Measurements from ENCODE around the gene NDE1. TPM values are rescaled to one million over a fixed set of nuclear protein-coding genes. Genes with fewer than 3 reads are reported as not detected.

NDE1 gene
- polyA plus RNA-seq, 1 of the 3 experiments (the other 2 are of a cell fraction): 27.9 TPM

- H4K20me1 ChIP-seq (ENCODE audit: insufficient read depth): no peaks in the 10 kb centered on the region
- H3K4me3 ChIP-seq (ENCODE audit: low read depth in 2 of 2, low read length in 1 of 2): no peak overlapping the region
- no peaks in the 10 kb centered on the region for H3K9me3 ChIP-seq
- POLR2A ChIA-PET: no interaction called here
- no peak overlapping the region for H3K27ac ChIP-seq (ENCODE audit: low read depth in 2 of 2, low read length in 1 of 2)
- no peak for DNase-seq
- CTCF ChIA-PET: no interaction called here
- TF ChIP-seq NFIC (IDR thresholded peaks at IDR 0.05; ENCODE audit: borderline replicate concordance) (no peak), SIN3A (IDR thresholded peaks at IDR 0.05; ENCODE audit: borderline replicate concordance, low read depth, low read length) (no peak), RXRA (IDR thresholded peaks at IDR 0.05; ENCODE audit: borderline replicate concordance, low read depth) (no peak), YY1 (IDR thresholded peaks at IDR 0.05; ENCODE audit: low read depth) (no peak), REST (IDR thresholded peaks at IDR 0.05; ENCODE audit: low read depth, low read length) (no peak), CHD2 (IDR thresholded peaks at IDR 0.05; ENCODE audit: low read length, partially characterized antibody) (no peak), EP300 (IDR thresholded peaks at IDR 0.05; ENCODE audit: borderline replicate concordance in 1 of 2, low read depth in 1 of 2, low read length in 1 of 2) (no peak), ZBTB33 (IDR thresholded peaks at IDR 0.05; ENCODE audit: borderline replicate concordance, low read depth) (no peak), TEAD4 (IDR thresholded peaks at IDR 0.05; ENCODE audit: borderline replicate concordance, insufficient read depth) (no peak), FOSL2 (IDR thresholded peaks at IDR 0.05; ENCODE audit: borderline replicate concordance, low read depth) (no peak), NRF1 (IDR thresholded peaks at IDR 0.05; ENCODE audit: low read depth, low read length) (no peak), TAF1 (IDR thresholded peaks at IDR 0.05; ENCODE audit: borderline replicate concordance, low read depth, low read length) (no peak), TCF12 (IDR thresholded peaks at IDR 0.05) (no peak), FOXJ3 (CRISPR knock-in tag; IDR thresholded peaks at IDR 0.05) (no peak), GATA2 (CRISPR knock-in tag; IDR thresholded peaks at IDR 0.05) (no peak), MXI1 (IDR thresholded peaks at IDR 0.05; ENCODE audit: low read depth, low read length) (no peak), GABPA (IDR thresholded peaks at IDR 0.05; ENCODE audit: low read depth) (no peak), MEF2A (IDR thresholded peaks at IDR 0.05; ENCODE audit: borderline replicate concordance, low read depth) (no peak), SMC3 (IDR thresholded peaks at IDR 0.05; ENCODE audit: low read depth, low read length) (no peak)
- H3K36me3 ChIP-seq (replicated peaks in 1 of 2; ENCODE audit: control insufficient read depth in 1 of 2, insufficient read depth in 2 of 2, low read length in 1 of 2): no peaks in the 10 kb centered on the region
- 98% methylated on average over 7 of the region's 7 CpGs for WGBS (ENCODE audit: low lambda C conversion rate)
- no peaks in the 10 kb centered on the region for H3K27me3 ChIP-seq (ENCODE audit: insufficient read depth)
- no peaks in the 10 kb centered on the region for H3K9me2 ChIP-seq
- H3K4me1 ChIP-seq (ENCODE audit: control insufficient read depth in 1 of 2, insufficient read depth in 2 of 2, low read depth in 1 of 2, low read length in 1 of 2): peaks cover 4 to 8% of the 10 kb centered on the region in 2 experiments
- H3F3A ChIP-seq (replicated peaks; ENCODE audit: insufficient read depth): peaks cover 26% of the 10 kb centered on the region
- H3K9ac ChIP-seq: no peak overlapping the region
- peaks cover 26% of the 10 kb centered on the region for H3K79me2 ChIP-seq (ENCODE audit: insufficient read depth)
- no peak overlapping the region for H3K4me2 ChIP-seq
- no peak overlapping the region for H2AFZ ChIP-seq (ENCODE audit: low read depth)
Observed at GRCh38 chr16:15647294-15648014, 2.6 kb upstream of the NDE1 start.

All from SK-N-SH (cell line).